H1 (cell line): ENCODE data around the gene DDT. TPM values are rescaled to one million over a fixed set of nuclear protein-coding genes. Genes with fewer than 3 reads are reported as not detected.
"Not testable (repeated sequence)": the region's sequence is repeated elsewhere in the genome, so short reads cannot be mapped to it uniquely, and the experiment has no call there.

ENCODE experiments used
- CTCF ChIA-PET: fragments of 300-600 bp; sonication (Branson Sonifier 250); formaldehyde crosslinking; loops from one replicate; lab custom pipeline; 2021; ENCODE audit not compliant: partially characterized antibody; lab: Charles Lee
- POLR2A ChIA-PET: fragments of 300-600 bp; sonication (Branson Sonifier 250); formaldehyde crosslinking; loops from one replicate; lab custom pipeline; 2021; ENCODE audit warnings: inconsistent platforms; ENCODE audit not compliant: partially characterized antibody; lab: Charles Lee
- DNase-seq, 2 experiments: peaks; one replicate each; pipeline versions ENCODE4 v3.0.0 to v3.0.0-alpha.2; 2010 to 2022; ENCODE audit warnings: low spot score in 2 of 2, low read depth in 1 of 2, mixed read lengths in 1 of 2
- FAIRE-seq: peaks from 2 replicates; lab custom pipeline; 2011; peaks lifted over from hg19 to GRCh38; lab: Jason Lieb, UNC
- H2AFZ ChIP-seq: 2 replicates; pipeline ENCODE4 v1.8.1; 2012; ENCODE audit warnings: low read length, inconsistent platforms
- H2AK5ac ChIP-seq: 2 replicates; pipeline ENCODE4 v1.6.1; 2013; ENCODE audit warnings: low read depth, low read length
- H2BK120ac ChIP-seq: replicated peaks from 2 replicates; pipeline ENCODE3; 2013; ENCODE audit warnings: low read depth, low read length, inconsistent platforms
- H2BK12ac ChIP-seq: 2 replicates; pipeline ENCODE4 v1.6.1; 2013; ENCODE audit warnings: low read depth, low read length
- H2BK15ac ChIP-seq: 2 replicates; pipeline ENCODE4 v1.6.1; 2013; ENCODE audit warnings: low read length
- H2BK20ac ChIP-seq: 2 replicates; pipeline ENCODE4 v1.6.1; 2013; ENCODE audit warnings: low read length
- H2BK5ac ChIP-seq: 2 replicates; pipeline ENCODE4 v1.6.1; 2013; ENCODE audit warnings: low read depth, low read length
- H3K14ac ChIP-seq: 2 replicates; pipeline ENCODE4 v1.6.1; 2013; ENCODE audit warnings: inconsistent platforms; ENCODE audit not compliant: insufficient read length
- H3K18ac ChIP-seq: 2 replicates; pipeline ENCODE4 v1.6.1; 2013; ENCODE audit warnings: low read length; ENCODE audit errors: extremely low read depth
- H3K23ac ChIP-seq: 2 replicates; pipeline ENCODE4 v1.6.1; 2013; ENCODE audit warnings: inconsistent platforms; ENCODE audit not compliant: insufficient read length
- H3K23me2 ChIP-seq: 2 replicates; pipeline ENCODE4 v1.6.1; 2013; ENCODE audit warnings: low read depth, low read length
- H3K27ac ChIP-seq: 2 replicates; pipeline ENCODE4 v1.6.1; 2011; ENCODE audit warnings: low read depth, low read length, inconsistent platforms
- H3K27me3 ChIP-seq, 4 experiments: replicated peaks in 1 of 4; 1 replicate in 1 of 4; 2 replicates in 3 of 4; pipeline versions ENCODE4 v1.6.1 to v1.8.1; 2011 to 2013; ENCODE audit warnings: low read length in 3 of 4, mild to moderate bottlenecking in 3 of 4, inconsistent platforms in 2 of 4, mixed read lengths in 2 of 4, moderate library complexity in 1 of 4; ENCODE audit not compliant: control insufficient read depth in 3 of 4, insufficient read depth in 3 of 4; ENCODE audit errors: extremely low read depth in 1 of 4
- H3K36me3 ChIP-seq, 4 experiments: 2 replicates each; pipeline versions ENCODE4 v1.6.1 to v1.8.1; 2011 to 2013; ENCODE audit warnings: mild to moderate bottlenecking in 4 of 4, low read length in 3 of 4, moderate library complexity in 2 of 4, control low read depth in 1 of 4, inconsistent platforms in 1 of 4; ENCODE audit not compliant: insufficient read depth in 4 of 4, control insufficient read depth in 2 of 4
- H3K4ac ChIP-seq: replicated peaks from 2 replicates; pipeline ENCODE3; 2013; ENCODE audit warnings: low read length, low read depth, mixed read lengths, inconsistent platforms; ENCODE audit not compliant: insufficient read length
- H3K4me1 ChIP-seq, 4 experiments: replicated peaks in 1 of 4; 1 replicate in 1 of 4; 2 replicates in 3 of 4; pipeline versions ENCODE4 v1.6.1 to v1.8.1; 2011 to 2013; ENCODE audit warnings: low read length in 3 of 4, inconsistent platforms in 2 of 4, mixed read lengths in 1 of 4; ENCODE audit not compliant: insufficient read depth in 4 of 4, control insufficient read depth in 3 of 4
- H3K4me2 ChIP-seq, 2 experiments: 2 replicates each; pipeline versions ENCODE4 v1.6.1 to v1.8.1; 2011 to 2013; ENCODE audit warnings: low read depth in 2 of 2, low read length in 2 of 2, control low read depth in 1 of 2, inconsistent platforms in 1 of 2, mild to moderate bottlenecking in 1 of 2; ENCODE audit not compliant: insufficient read depth in 1 of 2
- H3K4me3 ChIP-seq, 4 experiments: fragments of 200-600, 300-600 bp in 1 of 4; sonication (generic), shearing (Covaris generic), sonication (Bioruptor Twin) in 1 of 4; 2 replicates each; pipeline versions ENCODE4 v1.5.1 to v1.8.1; 2011 to 2016; ENCODE audit warnings: low read length in 4 of 4, low read depth in 3 of 4, control low read depth in 2 of 4, inconsistent platforms in 2 of 4, mild to moderate bottlenecking in 2 of 4, mixed read lengths in 1 of 4, moderate library complexity in 1 of 4; ENCODE audit not compliant: insufficient read depth in 2 of 4; ENCODE audit errors: extremely low read depth in 1 of 4
- H3K56ac ChIP-seq: replicated peaks from 2 replicates; pipeline ENCODE3; 2013; ENCODE audit warnings: low read depth, mild to moderate bottlenecking, mixed read lengths, low read length, inconsistent platforms; ENCODE audit not compliant: insufficient read length
- H3K79me1 ChIP-seq: 2 replicates; pipeline ENCODE4 v1.6.1; 2013; ENCODE audit warnings: low read depth, low read length, control low read depth
- H3K79me2 ChIP-seq, 2 experiments: 2 replicates each; pipeline versions ENCODE4 v1.6.1 to v1.8.1; 2012 to 2013; ENCODE audit warnings: low read length in 2 of 2, mild to moderate bottlenecking in 2 of 2, inconsistent platforms in 1 of 2; ENCODE audit not compliant: insufficient read depth in 2 of 2, control insufficient read depth in 1 of 2
- H3K9ac ChIP-seq, 4 experiments: replicated peaks in 1 of 4; 1 replicate in 1 of 4; 2 replicates in 3 of 4; pipeline versions ENCODE4 v1.6.1 to v1.8.1; 2011 to 2013; ENCODE audit warnings: low read depth in 3 of 4, low read length in 3 of 4, control low read depth in 2 of 4, mild to moderate bottlenecking in 2 of 4, moderate library complexity in 2 of 4, inconsistent platforms in 1 of 4; ENCODE audit errors: extremely low read depth in 1 of 4
- H3K9me3 ChIP-seq, 2 experiments: 2 replicates each; pipeline versions ENCODE4 v1.6.1 to v1.8.1; 2012 to 2013; ENCODE audit warnings: mild to moderate bottlenecking in 2 of 2, moderate library complexity in 2 of 2, control low read depth in 1 of 2, inconsistent platforms in 1 of 2, low read depth in 1 of 2, low read length in 1 of 2, mixed read lengths in 1 of 2; ENCODE audit not compliant: insufficient read depth in 2 of 2
- H4K20me1 ChIP-seq, 2 experiments: replicated peaks in 1 of 2; 2 replicates each; pipeline versions ENCODE3 to v1.8.1; 2011 to 2013; ENCODE audit warnings: inconsistent platforms in 2 of 2, low read length in 2 of 2, mild to moderate bottlenecking in 1 of 2; ENCODE audit not compliant: insufficient read depth in 2 of 2, control insufficient read depth in 1 of 2
- H4K5ac ChIP-seq: 2 replicates; pipeline ENCODE4 v1.6.1; 2013; ENCODE audit warnings: low read length, low read depth, mixed read lengths, inconsistent platforms; ENCODE audit not compliant: insufficient read length
- H4K8ac ChIP-seq: 2 replicates; pipeline ENCODE4 v1.8.0; 2013; ENCODE audit warnings: mild to moderate bottlenecking, moderate library complexity, low read length, inconsistent platforms; ENCODE audit not compliant: insufficient read depth; ENCODE audit errors: extremely low read depth
- H4K91ac ChIP-seq: replicated peaks from 2 replicates; pipeline ENCODE3; 2013; ENCODE audit warnings: low read length, mixed read lengths, inconsistent platforms; ENCODE audit not compliant: insufficient read length
- WGBS, 2 experiments: shearing (Covaris generic) in 1 of 2; methylation state at CpG; one replicate each; pipeline versions ENCODE4 v1.1.6 to v1.1.7; 2013 to 2015; ENCODE audit warnings: low lambda C conversion rate in 2 of 2, mixed read lengths in 2 of 2, inconsistent platforms in 1 of 2, low coverage in 1 of 2, missing lambda C conversion rate in 1 of 2; ENCODE audit not compliant: insufficient replicate concordance in 2 of 2, insufficient coverage in 1 of 2, insufficient read length in 1 of 2; ENCODE audit errors: extremely low coverage in 1 of 2, missing lambda C conversion rate in 1 of 2; 5-methylcytosine and 5-hydroxymethylcytosine counted together
- polyA plus RNA-seq, 7 experiments: library from polyadenylated mRNA; depleted of rRNA in 3 of 7; stranded (reverse) in 5 of 7; unstranded in 2 of 7; fragments of >200 nt in 5 of 7; fragments of 200-250 nt in 2 of 7; gene quantifications; 1 replicate in 5 of 7; 2 replicates in 1 of 7; 4 replicates in 1 of 7; pipeline versions ENCODE4 v1.2.1 to v1.2.3, GENCODE V29; 2011 to 2013; ENCODE audit warnings: missing spikeins in 2 of 7, mixed read lengths in 2 of 7
- total RNA-seq: library from RNA; stranded (reverse); fragmentation: NEBNext Ultra II Directional; extraction: Animal tissue kit (Norgen Biotek cat#: 25700); gene quantifications from 2 replicates; pipeline ENCODE4 v1.2.1, GENCODE V29; 2021

DDT gene
- total and polyA plus RNA-seq, 2 of the 8 experiments (the other 6 are each of a cell fraction or from before 2014, with no cell fraction given) = 106 to 341 TPM

- H4K8ac ChIP-seq = not testable (repeated sequence)
Measured at GRCh38 chr22:23979557-23980240, 5.5 kb upstream of the DDT start, which contains the start of gene GSTT2. Gene GSTT2, plus strand, starts transcription at chr22:23980134.

GRCh38 chr22:23977304-23977703 lies 3.1 kb upstream of the DDT start:
- H2BK20ac ChIP-seq, CTCF ChIA-PET, H3K4me1 ChIP-seq, DNase-seq, H3K27me3 ChIP-seq, H3K18ac ChIP-seq, H2AK5ac ChIP-seq, H3K36me3 ChIP-seq, H2AFZ ChIP-seq, H3K4me3 ChIP-seq, H3K79me1 ChIP-seq, H3K23ac ChIP-seq, H3K14ac ChIP-seq, H3K23me2 ChIP-seq, H3K4me2 ChIP-seq, H3K9me3 ChIP-seq, H2BK120ac ChIP-seq, H4K8ac ChIP-seq, H3K4ac ChIP-seq, H2BK5ac ChIP-seq, H3K56ac ChIP-seq, H3K9ac ChIP-seq, H4K91ac ChIP-seq, POLR2A ChIA-PET, H2BK12ac ChIP-seq, H3K27ac ChIP-seq, H3K79me2 ChIP-seq, H4K5ac ChIP-seq, FAIRE-seq, H4K20me1 ChIP-seq, H2BK15ac ChIP-seq: not testable (repeated sequence)
- 89% methylated on average over 9 of the region's 12 CpGs; no CpG with 5 or more reads in 1 of the 2 experiments for WGBS, 2 experiments

More at GRCh38 chr22:23979557-23980240, 5.5 kb upstream of the DDT start, which contains the start of gene GSTT2:
- H3K14ac ChIP-seq, H3K36me3 ChIP-seq, H2BK120ac ChIP-seq, H2BK12ac ChIP-seq, H3K4me1 ChIP-seq, H3K27me3 ChIP-seq, H2AFZ ChIP-seq, H4K20me1 ChIP-seq, H2BK15ac ChIP-seq, H3K79me1 ChIP-seq, H2BK5ac ChIP-seq, H4K91ac ChIP-seq, H3K4me3 ChIP-seq, H2BK20ac ChIP-seq, H3K23ac ChIP-seq, H3K56ac ChIP-seq, H3K27ac ChIP-seq, POLR2A ChIA-PET, H3K23me2 ChIP-seq, CTCF ChIA-PET, H4K5ac ChIP-seq, DNase-seq, H3K18ac ChIP-seq, H2AK5ac ChIP-seq, H3K9ac ChIP-seq, H3K9me3 ChIP-seq, FAIRE-seq, H3K79me2 ChIP-seq, H3K4ac ChIP-seq: not testable (repeated sequence)
- peak within 1 kb of the TSS in 1 of 2 experiments; percentile 13; a peak in 1 of 4 replicates for H3K4me2 ChIP-seq
- no CpG with 5 or more reads among the region's 41 CpGs for WGBS, 2 experiments
